ENCODE data around the gene SPRED2. TPM values are rescaled to one million over a fixed set of nuclear protein-coding genes. Genes with fewer than 3 reads are reported as not detected.

SPRED2 gene
- total RNA-seq, 2 experiments from 2014 or later: 5.9 to 6.7 TPM

GRCh38 chr2:65436824-65437221 lies 4.4 kb upstream of the SPRED2 start:
- ChIA-PET POLR2A (interaction anchor here (0.8 to 2.9 kb wide), 6 partner anchors 9 to 136 kb away, joined by 3 to 11 read pairs (median 3); no protein-coding TSS in a partner anchor), CTCF (interaction anchor here (1.0 to 2.1 kb wide), 4 partner anchors 17 to 84 kb away, joined by 3 to 5 read pairs (median 3); no protein-coding TSS in a partner anchor)
- Mint-ChIP-seq H3K4me3 (peak overlapping the region; percentile 81), H3K9me3 (no peaks in the 10 kb centered on the region), H3K27me3 (peaks cover 51% of the 10 kb centered on the region), H3K36me3 (ENCODE audit: low read depth) (no peaks in the 10 kb centered on the region), H3K27ac (peak overlapping the region; percentile 34), H3K4me1 (ENCODE audit: low read depth) (peaks cover 18% of the 10 kb centered on the region)
- intact Hi-C loops (cut with micrococcal nuclease): loop anchor here (5.0 kb wide), 1 partner anchor 135 kb away; no protein-coding TSS in a partner anchor
- DNase-seq (peak; percentile 77), ATAC-seq (peak; percentile 53)
- no peak for TF ChIP-seq CTCF (IDR thresholded peaks at IDR 0.05)

- no peak for TF ChIP-seq CTCF (IDR thresholded peaks at IDR 0.05)
- DNase-seq (peak; percentile 59), ATAC-seq (peak; percentile 4)
- H3K9me3 Mint-ChIP-seq: no peaks in the 10 kb centered on the region
- ChIA-PET CTCF (interaction anchor here (1.0 to 2.1 kb wide), 4 partner anchors 18 to 83 kb away, joined by 3 to 5 read pairs (median 3); no protein-coding TSS in a partner anchor), POLR2A (interaction anchor here (0.6 to 2.9 kb wide), 7 partner anchors 15 to 156 kb away, joined by 3 to 11 read pairs (median 3); no protein-coding TSS in a partner anchor)
- peak overlapping the region; percentile 67 for H3K27ac Mint-ChIP-seq
- H3K27me3 Mint-ChIP-seq: peaks cover 49% of the 10 kb centered on the region
- peaks cover 18% of the 10 kb centered on the region for H3K4me1 Mint-ChIP-seq (ENCODE audit: low read depth)
- H3K36me3 Mint-ChIP-seq (ENCODE audit: low read depth): no peaks in the 10 kb centered on the region
- intact Hi-C loops (cut with micrococcal nuclease): loop anchor here (5.0 kb wide), 1 partner anchor 134 kb away; no protein-coding TSS in a partner anchor
- peak overlapping the region; percentile 81 for H3K4me3 Mint-ChIP-seq
Observed at GRCh38 chr2:65436169-65436823, 3.9 kb upstream of the SPRED2 start.

- Mint-ChIP-seq H3K4me3 (peak overlapping the region; percentile 81), H3K4me1 (ENCODE audit: low read depth) (peaks cover 18% of the 10 kb centered on the region), H3K9me3 (no peaks in the 10 kb centered on the region), H3K27ac (no peak overlapping the region), H3K27me3 (peaks cover 49% of the 10 kb centered on the region), H3K36me3 (ENCODE audit: low read depth) (no peaks in the 10 kb centered on the region)
- no peak for TF ChIP-seq CTCF (IDR thresholded peaks at IDR 0.05)
- POLR2A ChIA-PET: interaction anchor here (0.6 to 2.9 kb wide), 4 partner anchors 43 to 155 kb away, joined by 3 to 11 read pairs (median 3); no protein-coding TSS in a partner anchor
- peak; percentile 10 for ATAC-seq
- intact Hi-C loops (cut with micrococcal nuclease): loop anchor here (5.0 kb wide), 1 partner anchor 133 kb away; no protein-coding TSS in a partner anchor
- CTCF ChIA-PET: interaction anchor here (2.1 kb wide), 1 partner anchor 39 kb away, joined by 5 read pairs; no protein-coding TSS in a partner anchor
- peak; percentile 56 for DNase-seq
Observed at GRCh38 chr2:65435625-65436168, 3.3 kb upstream of the SPRED2 start.

- H3K27ac Mint-ChIP-seq: no peak overlapping the region
- DNase-seq: no peak
- no peak for ATAC-seq
- H3K27me3 Mint-ChIP-seq: peaks cover 52% of the 10 kb centered on the region
- intact Hi-C loops (cut with micrococcal nuclease): loop anchor here (5.0 kb wide), 1 partner anchor 132 kb away; no protein-coding TSS in a partner anchor
- no peak for TF ChIP-seq CTCF (IDR thresholded peaks at IDR 0.05)
- peaks cover 18% of the 10 kb centered on the region for H3K4me1 Mint-ChIP-seq (ENCODE audit: low read depth)
- H3K36me3 Mint-ChIP-seq (ENCODE audit: low read depth): no peaks in the 10 kb centered on the region
- POLR2A ChIA-PET: interaction anchor here (0.6 to 1.2 kb wide), 3 partner anchors 49 to 76 kb away, joined by 3 to 4 read pairs (median 3); no protein-coding TSS in a partner anchor
- H3K9me3 Mint-ChIP-seq: no peaks in the 10 kb centered on the region
- peak overlapping the region; percentile 2 for H3K4me3 Mint-ChIP-seq
- CTCF ChIA-PET: interaction anchor here (2.1 kb wide), 1 partner anchor 38 kb away, joined by 5 read pairs; no protein-coding TSS in a partner anchor
Observed at GRCh38 chr2:65434592-65435241, 2.3 kb upstream of the SPRED2 start.

All from activated CD8-positive, alpha-beta T cell treated with anti-CD3 and anti-CD28 coated beads for 36 hours (primary cell).